Activated T-cell treated with anti-CD3 and anti-CD28 coated beads, Interleukin-2, amount 50 U/mL, for 72 hours (primary cell): ENCODE data around the gene EMC6. TPM values are rescaled to one million over a fixed set of nuclear protein-coding genes. Genes with fewer than 3 reads are reported as not detected.
"Not testable (repeated sequence)": the region's sequence is repeated elsewhere in the genome, so short reads cannot be mapped to it uniquely, and the experiment has no call there.

Experiments
- ATAC-seq, 2 donors: fragments of 150-1000 bp; cut with Tn5 transposase; replicated peaks in 1 of 2; 2 replicates each; pipeline ENCODE4 v1.10.0; 2021; ENCODE audit warnings: moderate library complexity in 2 of 2, mild to moderate bottlenecking in 1 of 2
- DNase-seq, 2 donors: peaks; one replicate each; pipeline ENCODE4 v3.0.0; 2021 to 2022; ENCODE audit warnings: mixed read lengths in 1 of 2
- H3K27ac Mint-ChIP-seq: one replicate; pipeline ENCODE4 v1.8.0; 2022; ENCODE audit warnings: mild to moderate bottlenecking, moderate library complexity, mixed read lengths
- H3K27me3 Mint-ChIP-seq: one replicate; pipeline ENCODE4 v1.8.0; 2022; ENCODE audit warnings: low read depth, mixed read lengths
- H3K36me3 Mint-ChIP-seq, 2 donors: one replicate each; pipeline ENCODE4 v1.8.0; 2022; ENCODE audit warnings: mixed read lengths in 2 of 2, mild to moderate bottlenecking in 1 of 2; ENCODE audit not compliant: insufficient read depth in 2 of 2
- H3K4me1 Mint-ChIP-seq: one replicate; pipeline ENCODE4 v1.8.0; 2022; ENCODE audit warnings: low read depth, mixed read lengths
- H3K4me3 Mint-ChIP-seq, 2 donors: one replicate each; pipeline ENCODE4 v1.8.0; 2022; ENCODE audit warnings: mild to moderate bottlenecking in 2 of 2, mixed read lengths in 2 of 2, moderate library complexity in 2 of 2
- H3K9me3 Mint-ChIP-seq, 2 donors: one replicate each; pipeline ENCODE4 v1.8.0; 2022; ENCODE audit warnings: mixed read lengths in 2 of 2
- total RNA-seq, 2 donors: library from RNA; stranded (reverse); gene quantifications; one replicate each; pipeline ENCODE4 v1.2.3, GENCODE V29; 2022

Gene EMC6
- total RNA-seq, 2 donors from 2014 or later, result 44.0 to 45.0 TPM

GRCh38 chr17:3693829-3694231 lies 25.2 kb downstream of the EMC6 start:
- Mint-ChIP-seq H3K4me1 (peaks cover 44% of the 10 kb centered on the region), H3K4me3 (peak overlapping the region; percentile 79 to 89), H3K36me3 (peaks cover 0 to 11% of the 10 kb centered on the region in 2 donors), H3K27ac (peak overlapping the region; percentile 44), H3K9me3 (peaks cover 0 to 2% of the 10 kb centered on the region in 2 donors), H3K27me3 (no peaks in the 10 kb centered on the region)
- ATAC-seq (peak; percentile 64 to 75), DNase-seq (peak; percentile 71 to 72)

GRCh38 chr17:3695129-3695722 lies 26.6 kb downstream of the EMC6 start:
- Mint-ChIP-seq H3K36me3 (peaks cover 0 to 8% of the 10 kb centered on the region in 2 donors), H3K4me3 (peak overlapping the region; percentile 79 to 89), H3K4me1 (peaks cover 44% of the 10 kb centered on the region), H3K27me3 (no peaks in the 10 kb centered on the region), H3K27ac (no peak overlapping the region), H3K9me3 (peaks cover 0 to 2% of the 10 kb centered on the region in 2 donors)
- peak; percentile 20 to 28 for ATAC-seq
- DNase-seq, result no peak

- Mint-ChIP-seq H3K27me3 (no peaks in the 10 kb centered on the region), H3K4me3 (peak within 1 kb of the TSS; percentile 86 to 92), H3K4me1 (peaks cover 41% of the 10 kb centered on the region), H3K27ac (peak within 1 kb of the TSS; percentile 50), H3K36me3 (peaks cover 0 to 6% of the 10 kb centered on the region in 2 donors), H3K9me3 (peaks cover 0 to 2% of the 10 kb centered on the region in 2 donors)
- peak; percentile 68 to 71 for ATAC-seq
- peak; percentile 49 to 51 for DNase-seq
These were observed 27.3 kb downstream of the EMC6 start, which contains the start of gene P2RX5 for GRCh38 chr17:3695723-3696411. P2RX5 (minus strand) TSS chr17:3696155; CDS start chr17:3696005, 150 bp downstream.

- Mint-ChIP-seq H3K9me3 (peaks cover 0 to 2% of the 10 kb centered on the region in 2 donors), H3K4me1 (peaks cover 30% of the 10 kb centered on the region), H3K27ac (no peak overlapping the region), H3K4me3 (no peak overlapping the region), H3K36me3 (peaks cover 0 to 10% of the 10 kb centered on the region in 2 donors), H3K27me3 (no peaks in the 10 kb centered on the region)
- DNase-seq (no peak), ATAC-seq (no peak)
These were observed 28.5 kb downstream of the EMC6 start for GRCh38 chr17:3697103-3697476.

- Mint-ChIP-seq H3K36me3 (peaks cover 5 to 15% of the 10 kb centered on the region in 2 donors), H3K4me3 (no peak overlapping the region), H3K4me1 (peaks cover 26% of the 10 kb centered on the region), H3K9me3 (peaks cover 2% of the 10 kb centered on the region in 2 donors), H3K27ac (no peak overlapping the region), H3K27me3 (no peaks in the 10 kb centered on the region)
- DNase-seq, result no peak
- ATAC-seq, result no peak
These were observed 29.5 kb downstream of the EMC6 start for GRCh38 chr17:3698139-3698538.

GRCh38 chr17:3699951-3700350 lies 31.3 kb downstream of the EMC6 start:
- Mint-ChIP-seq H3K27me3 (no peaks in the 10 kb centered on the region), H3K4me1 (peaks cover 9% of the 10 kb centered on the region), H3K36me3 (peaks cover 5 to 15% of the 10 kb centered on the region in 2 donors), H3K27ac (no peak overlapping the region), H3K4me3 (no peak overlapping the region), H3K9me3 (peaks cover 2% of the 10 kb centered on the region in 2 donors)
- no peak for DNase-seq
- no peak for ATAC-seq

GRCh38 chr17:3702041-3702539 lies 33.5 kb downstream of the EMC6 start:
- not testable (repeated sequence) for H3K9me3 Mint-ChIP-seq, DNase-seq, H3K27me3 Mint-ChIP-seq, H3K4me3 Mint-ChIP-seq, H3K27ac Mint-ChIP-seq, ATAC-seq, H3K4me1 Mint-ChIP-seq
- peaks cover 5 to 15% of the 10 kb centered on the region in 2 donors for H3K36me3 Mint-ChIP-seq

- Mint-ChIP-seq H3K4me1 (peaks cover 21% of the 10 kb centered on the region), H3K27me3 (no peaks in the 10 kb centered on the region), H3K9me3 (peaks cover 0 to 2% of the 10 kb centered on the region in 2 donors), H3K27ac (no peak overlapping the region), H3K4me3 (no peak overlapping the region), H3K36me3 (peaks cover 5 to 9% of the 10 kb centered on the region in 2 donors)
- DNase-seq (no peak), ATAC-seq (no peak)
These were observed 36.5 kb downstream of the EMC6 start for GRCh38 chr17:3704931-3705717.

GRCh38 chr17:3705718-3705984 lies 37.0 kb downstream of the EMC6 start:
- H3K9me3 Mint-ChIP-seq, DNase-seq, H3K27me3 Mint-ChIP-seq, H3K4me3 Mint-ChIP-seq, H3K27ac Mint-ChIP-seq, H3K36me3 Mint-ChIP-seq, ATAC-seq: not testable (repeated sequence)
- peaks cover 24% of the 10 kb centered on the region for H3K4me1 Mint-ChIP-seq

- H3K27ac Mint-ChIP-seq, result no peak overlapping the region
- DNase-seq, result no peak
- no peaks in the 10 kb centered on the region for H3K9me3 Mint-ChIP-seq
- ATAC-seq, result no peak
- H3K4me3 Mint-ChIP-seq, result no peak overlapping the region
- H3K36me3 Mint-ChIP-seq, result peaks cover 10 to 11% of the 10 kb centered on the region in 2 donors
- no peaks in the 10 kb centered on the region for H3K27me3 Mint-ChIP-seq
- H3K4me1 Mint-ChIP-seq, result peaks cover 44% of the 10 kb centered on the region
These were observed 39.8 kb downstream of the EMC6 start for GRCh38 chr17:3708366-3708765.

GRCh38 chr17:3710951-3711383 lies 42.4 kb downstream of the EMC6 start:
- Mint-ChIP-seq H3K9me3 (no peaks in the 10 kb centered on the region), H3K27me3 (no peaks in the 10 kb centered on the region), H3K4me1 (peaks cover 58% of the 10 kb centered on the region), H3K27ac (peak overlapping the region; percentile 62), H3K36me3 (peaks cover 14 to 25% of the 10 kb centered on the region in 2 donors), H3K4me3 (peak overlapping the region; percentile 63 to 64)
- peak; percentile 79 to 86 for DNase-seq
- ATAC-seq, result peak; percentile 97 to 98

GRCh38 chr17:3712811-3713463 lies 44.3 kb downstream of the EMC6 start:
- H3K4me3 Mint-ChIP-seq, result peak overlapping the region; percentile 54 to 64
- peak overlapping the region; percentile 74 for H3K27ac Mint-ChIP-seq
- peaks cover 19 to 38% of the 10 kb centered on the region in 2 donors for H3K36me3 Mint-ChIP-seq
- DNase-seq (peak; percentile 38 to 41), ATAC-seq (peak; percentile 6)
- peaks cover 64% of the 10 kb centered on the region for H3K4me1 Mint-ChIP-seq
- no peaks in the 10 kb centered on the region for H3K9me3 Mint-ChIP-seq
- no peaks in the 10 kb centered on the region for H3K27me3 Mint-ChIP-seq
